HG02763 (cell line): ENCODE results near the gene HACD3.
"Not testable (repeated sequence)": the region's sequence is repeated elsewhere in the genome, so short reads cannot be mapped to it uniquely, and the experiment has no call there.

Experiments
- ATAC-seq: cut with Tn5 transposase; IDR thresholded peaks from one replicate; pipeline ENCODE4 v1.9.1; 2021; ENCODE audit warnings: mild to moderate bottlenecking, moderate library complexity; ENCODE audit not compliant: unreplicated experiment

The HACD3 gene

GRCh38 chr15:65547841-65548240 is 17.6 kb downstream of the HACD3 start:
- ATAC-seq: no peak

DNA sequence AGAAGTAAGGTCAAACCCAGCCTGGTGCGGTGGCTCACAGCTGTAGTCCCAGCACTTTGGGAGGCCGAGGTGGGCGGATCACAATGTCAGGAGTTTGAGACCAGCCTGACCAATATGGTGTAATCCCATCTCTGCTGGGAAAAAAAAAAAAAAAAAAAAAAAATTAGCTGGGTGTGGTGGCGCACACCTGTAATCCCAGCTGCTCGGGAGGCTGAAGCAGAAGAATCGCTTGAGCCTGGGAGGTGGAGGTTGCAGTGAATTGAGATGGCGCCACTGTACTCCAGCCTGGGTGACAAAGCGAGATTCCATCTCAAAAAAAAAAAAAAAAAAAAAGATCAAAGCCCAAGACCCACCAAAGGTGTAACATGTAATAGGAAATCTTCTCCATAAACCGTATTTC is 19.0 kb downstream of the HACD3 start:
- not testable (repeated sequence) for ATAC-seq

DNA sequence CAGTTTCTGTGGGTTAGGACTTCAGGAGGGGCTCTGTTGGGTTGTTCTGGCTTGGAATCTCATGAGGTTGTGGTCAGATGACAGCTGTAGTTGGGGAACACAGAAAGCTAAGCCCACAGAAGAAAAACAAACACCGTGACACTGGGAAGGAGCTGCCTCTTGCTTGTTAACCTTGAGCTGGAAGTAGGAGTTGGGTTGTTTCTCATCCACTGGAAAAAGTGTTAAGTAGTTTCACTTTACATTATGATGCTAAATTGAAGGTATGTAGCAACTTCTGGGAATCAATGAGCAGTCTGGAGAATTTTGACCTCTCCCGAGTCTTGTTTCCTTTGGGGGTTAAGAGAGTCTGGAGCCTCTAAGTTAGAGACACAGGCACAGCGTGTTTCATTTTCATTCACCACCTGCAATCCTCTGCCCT is 20.4 kb downstream of the HACD3 start:
- no peak for ATAC-seq

DNA sequence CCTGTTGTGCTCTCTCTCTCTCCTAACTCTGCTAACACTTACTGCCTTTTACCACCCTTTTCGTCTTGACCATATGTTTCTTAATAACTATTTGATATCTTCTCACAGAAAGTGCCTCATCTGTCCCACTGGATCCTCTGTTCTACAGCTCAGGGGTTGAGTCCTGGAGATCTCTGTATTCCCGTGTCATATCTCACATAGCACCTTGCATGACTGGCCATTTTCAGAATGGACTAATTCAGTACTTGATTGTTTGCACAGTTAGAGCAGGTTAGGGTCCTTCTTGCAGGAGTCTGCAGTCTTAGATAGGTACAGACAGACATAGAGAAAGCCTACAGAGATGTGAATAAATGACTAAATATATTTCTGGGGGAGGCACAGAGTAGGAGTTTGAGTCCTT is 20.9 kb downstream of the HACD3 start:
- no peak for ATAC-seq

DNA sequence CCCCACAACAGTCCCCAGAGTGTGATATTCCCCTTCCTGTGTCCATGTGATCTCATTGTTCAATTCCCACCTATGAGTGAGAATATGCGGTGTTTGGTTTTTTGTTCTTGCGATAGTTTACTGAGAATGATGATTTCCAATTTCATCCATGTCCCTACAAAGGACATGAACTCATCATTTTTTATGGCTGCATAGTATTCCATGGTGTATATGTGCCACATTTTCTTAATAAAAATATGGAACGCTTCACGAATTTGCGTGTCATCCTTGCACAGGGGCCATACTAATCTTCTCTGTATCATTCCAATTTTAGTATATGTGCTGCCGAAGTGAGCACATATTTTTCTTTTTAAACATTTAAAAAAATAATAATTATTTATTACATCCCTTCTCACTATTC is 22.6 kb downstream of the HACD3 start:
- ATAC-seq: not testable (repeated sequence)

DNA sequence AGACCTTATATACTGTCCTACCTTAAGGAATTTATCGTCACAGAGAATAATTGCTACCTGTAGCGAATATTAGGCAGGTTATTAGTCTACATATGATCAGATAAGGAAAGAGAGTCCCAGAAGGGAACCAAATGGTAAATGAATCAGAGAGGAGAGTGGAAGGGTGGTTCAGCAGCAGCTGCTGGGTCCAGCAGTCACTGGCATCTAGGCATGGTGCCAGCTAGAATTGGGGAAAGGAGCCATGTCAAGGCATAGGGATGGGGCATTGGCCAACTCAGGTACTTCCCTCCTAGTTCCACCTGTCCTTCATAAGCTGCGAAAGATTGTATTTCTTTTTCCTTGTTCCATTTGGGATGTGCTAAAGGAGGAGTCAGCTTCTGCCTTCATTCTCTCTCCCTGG is 23.4 kb downstream of the HACD3 start:
- ATAC-seq: no peak

DNA sequence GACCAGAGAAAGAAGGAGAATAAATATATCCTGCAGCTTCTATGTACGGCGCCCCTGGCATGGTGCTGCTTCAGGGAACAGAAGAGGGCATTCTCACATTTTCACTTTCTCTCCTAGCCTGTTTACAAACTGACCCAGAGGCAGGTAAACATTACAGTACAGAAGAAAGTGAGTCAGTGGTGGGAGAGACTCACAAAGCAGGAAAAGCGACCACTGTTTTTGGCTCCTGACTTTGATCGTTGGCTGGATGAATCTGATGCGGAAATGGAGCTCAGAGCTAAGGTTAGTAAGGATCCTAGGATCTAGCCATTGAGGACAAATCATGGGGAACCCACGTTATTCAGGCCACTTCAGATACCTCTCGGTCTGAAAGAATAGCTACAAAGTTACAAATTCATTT is 26.4 kb downstream of the HACD3 start:
- no peak for ATAC-seq

DNA sequence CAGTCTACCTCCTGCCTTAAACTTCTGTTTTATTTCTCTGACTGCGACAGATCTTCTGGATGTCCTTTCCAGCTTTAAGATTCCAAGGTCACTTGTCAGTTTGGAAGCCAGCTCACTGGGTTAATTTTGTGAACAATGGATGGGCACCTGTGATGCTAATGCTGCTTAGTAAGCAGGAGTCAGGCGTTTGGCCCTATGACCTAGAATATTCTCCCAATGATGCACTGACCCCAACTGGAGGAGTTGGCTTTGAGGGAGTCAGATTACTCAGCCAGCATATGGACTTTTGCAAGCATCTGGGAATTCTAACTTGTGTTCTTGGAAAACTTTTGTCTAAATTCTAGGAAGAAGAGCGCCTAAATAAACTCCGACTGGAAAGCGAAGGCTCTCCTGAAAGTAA is 28.1 kb downstream of the HACD3 start:
- ATAC-seq: no peak

DNA sequence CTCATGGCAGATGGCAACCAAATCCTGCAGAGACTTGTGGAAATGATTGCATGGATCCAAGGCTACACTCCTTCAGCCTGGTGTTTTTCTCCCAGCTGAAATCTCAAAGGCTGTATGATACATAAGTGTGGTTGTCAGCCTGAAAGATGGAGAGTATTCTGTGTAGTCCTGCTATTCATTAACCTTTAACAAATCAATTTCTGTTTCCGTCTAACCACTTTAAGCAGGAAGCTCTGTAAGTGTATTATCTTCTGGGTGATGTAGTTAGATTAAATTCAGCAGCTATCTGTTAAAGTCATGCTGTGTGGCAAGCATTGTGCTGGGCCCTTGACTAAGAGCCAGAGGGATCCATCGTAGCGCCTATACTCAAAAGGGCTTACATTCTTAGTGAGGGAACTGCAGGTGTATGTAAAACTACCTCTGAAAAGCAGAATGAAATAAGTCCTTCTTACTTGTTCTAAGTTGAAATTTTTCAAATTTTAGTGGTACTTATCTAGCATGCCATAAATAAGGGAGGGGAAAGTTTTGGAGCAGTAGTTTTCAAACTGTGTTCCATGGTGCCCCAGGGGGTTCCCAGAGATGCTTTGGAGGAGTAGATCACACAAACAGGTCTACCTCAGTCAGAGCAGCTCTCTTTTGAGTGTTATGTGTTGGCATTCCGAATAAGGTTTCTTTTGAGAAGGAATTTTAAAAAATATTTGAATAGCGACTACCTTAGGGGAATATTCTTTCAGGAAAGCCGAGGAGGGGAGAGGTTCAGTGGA is 28.9 kb downstream of the HACD3 start:
- no peak for ATAC-seq

DNA sequence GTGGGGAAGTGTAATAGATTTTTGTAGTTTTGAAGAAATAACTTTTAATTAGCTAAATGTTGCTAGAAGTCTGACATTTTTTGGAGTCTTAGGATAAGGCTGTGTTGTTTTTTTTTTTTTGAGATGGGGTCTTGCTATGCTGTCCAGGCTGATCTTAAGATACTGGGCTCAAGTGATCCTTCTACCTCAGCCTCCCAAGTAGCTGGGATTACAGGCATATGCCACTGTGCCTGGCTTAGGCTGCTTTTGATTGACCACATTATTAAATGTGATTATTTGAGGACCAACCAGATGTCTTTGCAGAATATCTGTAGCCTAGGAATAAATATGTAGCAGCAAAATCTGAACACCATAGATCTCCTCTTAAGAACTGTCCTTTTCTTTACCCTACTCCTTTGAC is 29.7 kb downstream of the HACD3 start:
- ATAC-seq: no peak

- ATAC-seq: no peak
These were observed 31.7 kb downstream of the HACD3 start for GRCh38 chr15:65561934-65562333.

- no peak for ATAC-seq
These were observed 39.5 kb downstream of the HACD3 start for GRCh38 chr15:65569728-65570127.

DNA sequence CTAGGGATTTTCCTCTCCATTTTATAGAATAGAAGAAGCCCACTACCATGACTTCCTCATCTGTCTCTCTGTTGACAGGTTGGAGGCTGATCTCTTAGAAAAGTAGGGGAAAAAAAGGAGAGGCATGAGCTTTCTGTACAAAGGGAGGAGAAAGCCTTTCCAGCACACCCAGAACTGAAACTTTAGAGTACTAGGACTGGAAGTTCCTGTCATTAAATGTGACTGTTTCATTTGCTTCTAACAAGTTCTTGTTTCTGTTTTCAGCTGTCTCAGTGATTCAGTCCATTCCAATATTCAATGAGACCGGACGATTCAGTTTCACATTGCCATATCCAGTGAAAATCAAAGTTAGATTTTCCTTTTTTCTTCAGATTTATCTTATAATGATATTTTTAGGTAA is 41.7 kb downstream of the HACD3 start:
- ATAC-seq: no peak

- no peak for ATAC-seq
These were observed 46.4 kb downstream of the HACD3 start for GRCh38 chr15:65576664-65577063.

GRCh38 chr15:65577129-65577996 is 47.1 kb downstream of the HACD3 start:
- no peak for ATAC-seq

GRCh38 chr15:65578904-65579728 is 48.9 kb downstream of the HACD3 start:
- no peak for ATAC-seq

DNA sequence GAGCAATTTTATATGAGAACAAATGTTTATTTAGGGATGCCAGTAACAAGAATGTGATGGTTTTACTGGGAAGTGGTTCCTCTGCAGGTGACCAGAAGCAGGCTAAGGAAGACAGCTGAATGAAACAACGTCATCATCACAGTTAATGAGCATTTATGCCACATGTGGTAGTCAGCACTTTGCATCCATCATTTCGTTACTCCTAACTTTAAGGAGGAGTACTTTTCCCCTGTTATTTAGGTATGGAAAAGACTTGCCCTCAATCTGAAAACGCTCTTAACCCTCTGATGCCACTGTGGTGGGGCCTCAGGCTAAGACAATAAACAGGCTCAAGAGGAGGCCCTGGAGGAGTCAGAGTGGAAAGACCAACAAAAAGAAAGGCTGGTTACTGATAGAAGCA is 49.5 kb downstream of the HACD3 start:
- ATAC-seq: no peak

DNA sequence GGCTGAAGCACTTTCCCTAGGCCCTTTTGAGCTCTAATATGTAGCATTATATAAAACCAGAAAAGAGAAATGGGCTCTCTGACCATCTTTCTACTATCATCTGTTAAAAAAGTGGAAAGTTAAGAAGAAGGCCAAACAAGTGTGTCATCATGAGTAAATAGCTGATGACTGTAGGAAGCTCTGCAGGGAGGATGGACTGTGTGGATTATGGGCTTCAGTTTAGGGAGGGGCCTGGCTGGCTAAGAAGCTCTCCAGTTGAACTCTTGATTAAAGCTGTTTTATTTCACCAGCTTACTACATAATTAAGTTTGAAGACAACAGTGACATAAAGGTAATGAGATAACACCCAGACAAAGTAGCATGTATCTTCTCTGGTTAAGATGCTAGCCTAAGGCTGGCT is 50.0 kb downstream of the HACD3 start:
- ATAC-seq: no peak

DNA sequence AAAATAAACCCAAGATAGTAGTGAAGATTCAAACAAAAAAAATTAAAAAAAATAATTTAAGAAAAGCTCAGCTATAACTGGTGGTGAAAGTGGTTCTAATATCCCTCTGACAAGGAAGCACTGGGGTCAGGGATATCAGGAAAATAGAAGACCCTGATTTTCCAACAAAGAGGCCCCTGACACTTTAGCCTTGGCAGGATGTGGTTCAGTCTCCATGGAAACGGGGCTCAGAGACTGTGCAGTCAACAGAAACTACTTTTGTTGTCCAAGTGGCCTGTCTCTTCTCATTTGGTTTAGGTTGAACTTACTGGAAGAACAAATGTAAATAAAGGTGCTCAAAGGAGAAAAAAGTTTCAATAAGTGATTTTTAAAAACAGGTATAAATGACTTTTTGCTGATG is 53.4 kb downstream of the HACD3 start:
- no peak for ATAC-seq

DNA sequence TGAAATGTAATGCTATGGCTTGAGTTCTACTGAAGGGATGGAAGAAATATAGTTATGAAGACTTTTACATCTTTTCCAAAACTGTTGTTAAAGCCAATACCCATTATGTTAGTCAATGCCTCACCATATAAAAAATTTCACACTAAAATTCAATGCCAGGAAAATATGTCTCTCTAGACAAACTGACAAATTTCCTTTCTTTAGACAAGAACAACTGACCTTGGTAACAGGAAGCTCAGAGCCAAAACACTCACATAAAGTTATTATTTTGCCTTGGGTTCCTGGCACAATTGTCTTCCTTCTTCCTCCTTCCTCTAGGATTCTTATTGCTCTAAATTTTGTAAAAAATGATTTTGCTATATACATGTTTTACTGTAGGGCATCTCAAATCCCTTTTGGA is 54.0 kb downstream of the HACD3 start:
- ATAC-seq: no peak

GRCh38 chr15:65587094-65587493 is 56.8 kb downstream of the HACD3 start:
- no peak for ATAC-seq
